GM12891 (cell line): ENCODE data around the gene AXIN1.
"Not testable (repeated sequence)": the region's sequence is repeated elsewhere in the genome, so short reads cannot be mapped to it uniquely, and the experiment has no call there.

Source experiments
- DNase-seq: peaks from one replicate; pipeline ENCODE4 v3.0.0; 2011; ENCODE audit warnings: low spot score; ENCODE audit not compliant: insufficient read length
- FAIRE-seq: peaks from 2 replicates; lab custom pipeline; 2011; peaks lifted over from hg19 to GRCh38; lab: Jason Lieb, UNC
- PAX5 ChIP-seq: IDR thresholded peaks from 2 replicates; pipeline ENCODE4 v1.6.1; 2011; ENCODE audit warnings: low read length, moderate library complexity, mild to moderate bottlenecking; ENCODE audit not compliant: insufficient read depth, severe bottlenecking
- POLR2A ChIP-seq: IDR thresholded peaks from 2 replicates; pipeline ENCODE4 v1.6.1; 2011; ENCODE audit warnings: low read depth, low read length, control low read depth
- POLR2AphosphoS5 ChIP-seq: IDR thresholded peaks from 2 replicates; pipeline ENCODE4 v1.6.1; 2011; ENCODE audit warnings: low read depth, low read length, control low read depth
- POU2F2 ChIP-seq: IDR thresholded peaks from 2 replicates; pipeline ENCODE4 v1.6.1; 2011; ENCODE audit warnings: low read depth, mild to moderate bottlenecking, control low read depth, low read length, moderate library complexity
- SPI1 ChIP-seq: IDR thresholded peaks from 2 replicates; pipeline ENCODE4 v1.6.1; 2011; ENCODE audit warnings: low read depth, low read length, control low read depth
- TAF1 ChIP-seq: IDR thresholded peaks from 2 replicates; pipeline ENCODE4 v1.6.1; 2011; ENCODE audit warnings: low read depth, low read length, control low read depth

The AXIN1 gene

DNA sequence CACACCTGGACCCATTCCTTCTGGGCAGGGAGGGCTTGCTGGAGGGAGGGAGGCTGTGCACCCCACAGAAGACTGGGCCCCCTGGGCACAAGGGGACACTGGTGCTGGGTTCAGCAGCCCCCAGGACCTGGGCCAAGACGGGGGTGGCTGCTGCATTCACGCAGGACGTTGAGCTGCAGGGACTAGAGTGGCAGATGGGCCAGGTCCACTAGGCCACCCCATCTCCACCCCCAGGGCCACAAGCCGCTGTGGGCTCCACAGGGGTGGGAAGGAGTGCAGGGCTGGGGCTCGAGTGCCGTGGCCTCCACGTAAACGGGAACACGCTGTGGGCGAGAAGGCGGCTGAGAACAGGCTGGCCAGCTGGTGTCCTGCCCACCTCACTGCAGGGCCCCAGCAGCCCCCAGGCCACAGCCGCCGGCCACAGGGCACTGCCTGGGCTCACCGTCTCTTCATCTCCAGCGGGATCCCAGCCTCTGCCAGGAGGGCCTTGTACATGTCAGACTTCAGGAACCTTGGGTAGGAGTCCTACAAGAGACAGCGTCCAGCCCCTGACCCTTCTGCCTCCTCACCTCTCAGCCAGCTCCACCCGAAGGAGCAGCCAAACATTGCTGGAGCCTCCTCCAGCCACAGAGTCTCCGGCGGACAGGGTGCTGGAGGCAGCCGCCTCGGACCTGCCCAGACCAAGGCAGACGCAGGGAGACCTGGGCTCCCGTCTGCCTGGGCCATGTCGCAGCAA is 83.3 kb downstream of the AXIN1 start:
- FAIRE-seq = no peak
- no peak for TF ChIP-seq PAX5
- TF ChIP-seq POLR2A = no peak
- no peak for TF ChIP-seq TAF1
- no peak for TF ChIP-seq POLR2AphosphoS5
- no peak for TF ChIP-seq POU2F2
- TF ChIP-seq SPI1 = no peak

DNA sequence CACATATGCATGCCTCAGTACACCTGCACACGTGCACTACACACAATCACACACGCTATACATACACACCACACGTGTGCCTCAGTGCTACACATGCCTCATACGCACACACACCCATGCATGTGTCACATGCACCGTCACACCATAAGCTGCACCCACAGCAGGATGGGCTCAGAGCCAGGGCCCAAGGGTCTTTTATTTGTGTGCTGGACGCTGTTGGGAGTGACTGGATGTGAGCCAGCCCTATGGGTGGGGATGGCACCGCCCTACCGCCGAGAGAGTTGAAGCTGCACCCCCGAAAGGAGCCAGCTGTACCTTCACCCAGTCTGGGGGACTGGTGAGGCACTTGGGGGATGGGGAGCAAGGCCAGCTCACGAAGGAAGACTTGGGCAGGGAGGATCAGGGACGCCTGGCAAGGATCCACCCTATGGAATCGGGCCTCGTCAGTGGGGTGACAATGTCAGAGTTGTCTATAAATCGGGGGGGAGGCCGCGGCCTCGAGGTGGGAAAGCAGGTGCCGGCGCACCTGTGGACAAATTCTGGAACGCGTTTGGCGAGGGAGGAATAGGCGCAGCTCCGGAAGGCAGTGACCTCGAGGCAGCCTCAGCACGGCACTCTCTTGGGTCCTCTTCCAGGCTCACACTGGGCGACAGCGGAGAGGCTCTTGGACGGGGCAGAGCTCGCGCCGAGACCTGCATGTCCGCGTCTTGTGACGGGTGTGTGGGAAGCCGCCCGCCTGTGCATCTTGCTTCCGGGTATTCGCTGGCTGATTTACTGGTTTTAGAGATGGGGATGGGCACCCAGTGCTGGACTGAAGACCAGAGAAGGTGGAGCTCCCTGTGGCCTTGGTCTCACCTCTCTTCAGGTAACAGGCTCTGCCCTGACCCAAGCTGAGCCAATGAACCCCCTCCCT is 84.1 kb downstream of the AXIN1 start:
- no peak for FAIRE-seq
- no peak for DNase-seq
- TF ChIP-seq SPI1 (no peak), POLR2A (no peak), TAF1 (no peak), POU2F2 (no peak), PAX5 (no peak), POLR2AphosphoS5 (no peak)

More for the DNA sequence above, 83.3 kb downstream of the AXIN1 start:
- no peak for DNase-seq

DNA sequence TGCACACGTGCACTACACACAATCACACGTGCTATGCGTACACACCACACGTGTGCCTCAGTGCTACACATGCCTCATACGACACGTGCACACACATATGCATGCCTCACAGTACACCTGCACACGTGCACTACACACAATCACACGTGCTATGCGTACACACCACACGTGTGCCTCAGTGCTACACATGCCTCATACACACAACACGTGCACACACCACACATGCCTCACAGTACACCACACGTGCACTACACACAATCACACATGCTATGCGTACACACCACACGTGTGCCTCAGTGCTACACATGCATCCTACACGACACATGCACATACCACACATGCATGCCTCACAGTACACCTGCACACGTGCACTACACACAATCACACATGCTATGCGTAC is 85.0 kb downstream of the AXIN1 start:
- peak; percentile 99 for FAIRE-seq
- DNase-seq = not testable (repeated sequence)

GRCh38 chr16:266258-267164 is 86.0 kb downstream of the AXIN1 start:
- FAIRE-seq = no peak
- TF ChIP-seq PAX5 = no peak
- TF ChIP-seq POLR2AphosphoS5 = no peak
- no peak for TF ChIP-seq POU2F2
- no peak for DNase-seq

DNA sequence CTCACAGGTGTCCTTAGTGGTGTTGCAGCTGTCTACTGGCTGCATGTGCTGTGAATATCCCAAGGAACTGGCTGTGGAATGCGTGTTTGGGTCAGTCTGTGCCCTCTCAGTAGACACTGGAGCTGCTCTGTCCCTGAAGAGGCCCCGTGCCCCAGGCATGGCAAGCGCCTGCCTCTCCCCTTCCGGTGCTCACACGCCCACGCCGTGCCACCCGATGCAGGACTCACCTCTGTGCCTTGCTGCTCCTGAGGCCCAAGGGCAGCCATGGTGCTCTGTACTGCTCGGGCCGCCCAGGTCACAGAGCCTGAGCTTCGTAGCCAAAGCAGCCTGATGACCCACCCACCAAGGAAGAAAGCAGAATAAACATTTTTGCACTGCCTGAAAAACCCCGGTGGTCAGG is 86.8 kb downstream of the AXIN1 start:
- TF ChIP-seq TAF1 (no peak), PAX5 (no peak), POU2F2 (no peak), SPI1 (no peak), POLR2AphosphoS5 (no peak), POLR2A (no peak)

DNA sequence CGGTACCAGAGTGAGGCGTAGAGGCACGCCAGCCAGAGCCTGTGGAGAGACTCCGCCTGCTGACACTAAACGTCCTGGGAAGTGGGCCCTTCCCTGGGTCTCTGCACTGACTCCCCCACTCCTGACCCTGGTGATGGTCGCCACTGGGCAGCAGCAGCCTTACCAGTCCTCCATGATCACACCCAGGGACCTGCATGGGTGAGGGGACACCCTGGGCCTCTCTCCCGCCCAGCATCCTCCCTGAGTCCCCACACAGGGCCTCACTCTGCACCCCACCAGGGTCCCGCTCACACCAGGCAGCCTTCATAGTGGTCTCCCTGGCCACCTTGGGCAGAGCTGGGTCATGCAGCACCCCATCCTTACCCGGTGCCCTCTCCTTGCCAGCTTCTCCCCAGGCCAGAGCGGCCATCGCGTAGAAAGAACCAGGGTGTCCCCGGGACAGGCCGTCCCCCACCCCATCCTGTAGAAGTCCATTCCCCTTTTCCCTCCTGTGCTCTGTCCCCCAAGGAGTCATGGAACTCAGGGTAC is 87.5 kb downstream of the AXIN1 start:
- FAIRE-seq = no peak
- no peak for DNase-seq
- TF ChIP-seq SPI1 (no peak), PAX5 (no peak), POLR2A (no peak), POLR2AphosphoS5 (no peak), TAF1 (no peak), POU2F2 (no peak)

More for the DNA sequence above, 86.8 kb downstream of the AXIN1 start:
- DNase-seq = no peak
- FAIRE-seq = no peak

DNA sequence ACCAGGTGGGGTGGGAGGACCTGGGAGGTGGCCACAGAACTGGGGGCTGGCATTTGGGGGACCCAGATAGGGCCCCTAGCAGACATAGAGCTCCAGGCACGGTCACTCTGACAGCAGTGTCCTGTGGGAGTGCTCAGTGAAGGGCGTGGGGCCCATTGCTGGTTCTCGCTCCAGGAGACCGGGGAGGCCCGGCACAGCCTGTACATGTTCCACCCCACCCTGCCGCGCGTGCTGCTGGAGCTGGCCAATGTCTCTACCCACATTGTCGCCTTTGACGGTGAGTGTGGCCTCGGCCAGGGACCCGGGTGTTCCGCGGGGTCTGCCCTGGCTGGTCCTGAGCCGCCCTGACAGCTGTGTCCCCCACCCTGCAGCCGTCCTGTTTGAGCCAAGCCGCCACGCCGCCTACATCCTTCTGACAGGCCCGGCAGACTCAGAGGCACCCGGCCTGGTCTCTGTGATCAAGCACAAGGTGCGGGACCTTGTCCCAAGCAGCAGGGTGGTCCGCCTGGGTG is 88.0 kb downstream of the AXIN1 start:
- FAIRE-seq (no peak), DNase-seq (no peak)
- TF ChIP-seq POLR2AphosphoS5 (no peak), SPI1 (no peak), POU2F2 (no peak), PAX5 (no peak), TAF1 (no peak), POLR2A (no peak)

- no peak for TF ChIP-seq SPI1
- no peak for TF ChIP-seq POU2F2
- TF ChIP-seq POLR2AphosphoS5 = no peak
- DNase-seq = no peak
- no peak for FAIRE-seq
These were observed 88.6 kb downstream of the AXIN1 start for GRCh38 chr16:263944-264343.

DNA sequence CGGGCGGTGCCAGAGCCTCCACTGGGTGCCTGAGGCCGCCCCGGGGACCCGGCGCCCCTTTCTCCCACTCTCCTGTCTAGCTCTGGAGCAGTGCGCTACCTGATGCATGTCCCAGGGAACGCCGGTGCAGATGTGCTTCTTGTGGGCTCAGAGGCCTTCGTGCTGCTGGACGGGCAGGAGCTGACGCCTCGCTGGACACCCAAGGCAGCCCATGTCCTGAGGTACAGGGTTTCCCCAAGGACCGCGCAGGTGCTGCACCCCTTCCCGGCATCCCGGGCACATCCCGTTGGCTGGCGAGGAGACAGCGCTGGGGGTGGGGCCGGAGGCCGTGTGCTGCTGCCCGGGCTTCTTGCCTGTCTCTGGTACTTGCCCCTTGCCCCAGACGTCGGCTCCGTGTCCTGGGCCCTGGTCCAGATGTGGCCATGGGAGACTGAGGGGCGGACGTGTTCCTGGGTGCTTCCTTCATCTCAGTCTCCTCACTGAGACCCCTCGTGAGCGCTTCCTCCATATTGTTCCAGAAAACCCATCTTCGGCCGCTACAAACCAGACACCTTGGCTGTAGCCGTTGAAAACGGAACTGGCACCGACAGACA is 89.2 kb downstream of the AXIN1 start:
- DNase-seq = no peak
- TF ChIP-seq POU2F2 = no peak
- no peak for TF ChIP-seq POLR2AphosphoS5
- TF ChIP-seq PAX5 = no peak
- no peak for TF ChIP-seq POLR2A
- TF ChIP-seq TAF1 = no peak
- no peak for TF ChIP-seq SPI1
- no peak for FAIRE-seq
